ENCODE results near the gene HSCB. TPM values are rescaled to one million over a fixed set of nuclear protein-coding genes. Genes with fewer than 3 reads are reported as not detected.

HSCB gene
- total and polyA plus RNA-seq, 12 donors, result 7.1 to 16.8 (median 9.0) TPM

DNA sequence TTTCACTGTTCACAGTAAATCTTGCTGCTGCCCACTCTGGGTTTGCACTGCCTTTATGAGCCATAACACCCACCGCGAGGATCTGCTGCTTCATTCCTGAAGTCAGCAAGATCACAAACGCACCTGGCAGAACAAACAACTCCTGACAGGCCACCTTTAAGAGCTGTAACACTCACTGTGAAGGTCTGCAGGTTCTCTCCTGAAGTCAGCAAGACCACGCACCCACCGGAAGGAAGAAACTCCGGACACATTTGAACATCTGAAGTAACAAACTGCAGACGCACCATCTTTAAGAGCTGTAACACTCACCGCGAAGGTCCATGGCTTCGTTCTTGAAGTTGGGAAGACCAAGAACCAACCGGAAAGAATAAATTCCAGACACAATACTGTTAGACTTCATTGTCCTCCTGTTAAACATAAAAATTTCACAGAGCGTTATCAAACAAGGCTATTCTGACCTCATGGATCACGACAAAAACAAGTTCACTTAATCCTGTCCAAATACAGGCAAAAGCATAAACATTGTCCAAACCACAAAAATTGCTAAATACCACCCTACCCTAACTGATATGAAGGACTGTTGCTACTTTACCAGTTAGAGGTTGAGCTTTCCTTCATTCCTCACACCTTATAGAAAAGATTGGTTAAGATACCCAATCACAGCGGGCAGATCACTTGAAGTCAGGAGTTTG, 27.7 kb downstream of the HSCB start:
- TF ChIP-seq CTCF (IDR thresholded peaks at IDR 0.05), result no peak
- intact Hi-C loops (cut with DNase I), result no loop called here
- 92 to 94% methylated on average over 14 of the region's 14 CpGs for WGBS, 2 donors
- Histone ChIP-seq H3K36me3 (peaks cover 0 to 4% (median 0%) of the 10 kb centered on the region in 9 donors), H3K4me1 (peaks cover 5 to 19% (median 14%) of the 10 kb centered on the region in 9 donors), H3K9me3 (peaks cover 0 to 8% (median 0%) of the 10 kb centered on the region in 11 donors), H3K27ac (no peak overlapping the region), H3K27me3 (no peaks in the 10 kb centered on the region), H3K4me3 (no peak overlapping the region)
- no peak for ATAC-seq
- no peak for DNase-seq

- Histone ChIP-seq H3K9me3 (peaks cover 0 to 8% (median 0%) of the 10 kb centered on the region in 11 donors), H3K27ac (no peak overlapping the region), H3K27me3 (no peaks in the 10 kb centered on the region), H3K4me3 (no peak overlapping the region), H3K4me1 (peaks cover 5 to 37% (median 26%) of the 10 kb centered on the region in 9 donors), H3K36me3 (peaks cover 0 to 22% (median 4%) of the 10 kb centered on the region in 9 donors)
- intact Hi-C loops (cut with DNase I), result loop anchor here in 1 of 10 donors (1.0 kb wide), 1 partner anchor 30 kb away; no protein-coding TSS in a partner anchor
- no peak for TF ChIP-seq CTCF (IDR thresholded peaks at IDR 0.05)
- 68 to 76% methylated on average over 5 of the region's 5 CpGs for WGBS, 2 donors
- ATAC-seq (no peak), DNase-seq (no peak)
Measured at GRCh38 chr22:28771195-28771791, 29.5 kb downstream of the HSCB start.

DNA sequence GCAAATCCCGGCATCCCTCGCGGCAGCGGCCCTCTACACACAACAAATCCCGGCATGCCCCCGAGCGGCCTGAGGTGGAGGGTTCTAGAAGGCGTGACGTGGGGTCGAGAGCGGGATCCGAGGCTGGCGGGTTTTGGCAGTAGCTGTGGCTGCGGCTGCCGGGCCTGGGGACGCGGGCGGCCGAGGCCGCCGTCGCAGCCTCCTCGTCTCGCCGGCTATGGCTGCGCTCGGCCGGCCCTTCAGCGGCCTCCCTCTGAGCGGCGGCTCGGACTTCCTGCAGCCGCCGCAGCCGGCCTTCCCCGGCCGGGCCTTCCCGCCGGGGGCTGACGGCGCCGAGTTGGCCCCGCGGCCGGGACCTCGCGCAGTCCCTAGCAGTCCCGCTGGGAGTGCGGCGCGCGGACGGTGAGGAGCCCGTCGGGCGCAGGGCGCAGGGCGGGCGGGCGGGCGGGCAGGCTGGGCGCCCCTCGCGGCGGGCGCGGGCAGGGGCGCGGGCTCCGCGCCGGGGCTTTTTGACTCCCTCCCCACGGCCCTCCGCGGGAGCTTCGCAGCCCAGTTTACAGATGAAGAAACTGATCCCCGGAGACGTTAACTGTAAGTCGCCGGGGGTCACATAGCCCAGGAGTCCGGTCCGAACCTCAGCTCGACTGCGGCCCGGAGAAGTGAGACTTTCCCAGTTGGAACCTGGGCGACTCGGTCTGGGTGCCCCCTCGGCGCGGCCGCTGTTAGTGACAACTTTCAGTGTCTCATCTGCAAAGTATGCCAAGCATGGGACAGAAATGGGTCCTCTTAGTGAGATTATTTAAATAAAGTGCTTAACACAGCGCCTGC, 31.0 kb downstream of the HSCB start, which contains the start of gene CCDC117:
Gene CCDC117 (plus strand): TSS at position 63 of the 828 bp plus-strand sequence. CDS start 155 bp downstream, at position 218.
- DNase-seq (peak; percentile 95), ATAC-seq (peak; percentile 97 to 99 (median 98))
- Histone ChIP-seq H3K4me1 (peaks cover 5 to 46% (median 33%) of the 10 kb centered on the region in 9 donors), H3K4me3 (peak within 1 kb of the TSS; percentile 65 to 88 (median 78)), H3K27me3 (no peaks in the 10 kb centered on the region), H3K9me3 (peaks cover 0 to 8% (median 0%) of the 10 kb centered on the region in 11 donors), H3K27ac (peak within 1 kb of the TSS; percentile 87 to 99 (median 97)), H3K36me3 (peaks cover 0 to 36% (median 4%) of the 10 kb centered on the region in 9 donors)
- intact Hi-C loops (cut with DNase I), result loop anchor here in 2 of 10 donors (2.0 kb wide), 1 partner anchor 30 kb away; the partner anchor contains the start of gene HSCB (in 2 of the 2)
- TF ChIP-seq CTCF (IDR thresholded peaks at IDR 0.05), result peak in 4 of 9 donors; percentile 32 to 54 (median 36)
- 0% methylated on average over 73 to 92 of the region's 92 CpGs for WGBS, 2 donors

Measured in heart right ventricle (tissue), 16 donors.